H9 (cell line): Measurements from ENCODE around the gene C19orf25. TPM values are rescaled to one million over a fixed set of nuclear protein-coding genes. Genes with fewer than 3 reads are reported as not detected.

Source experiments
- DNase-seq: peaks from one replicate; pipeline ENCODE4 v3.0.0-alpha.2; 2017
- H2AFZ ChIP-seq: one replicate; pipeline ENCODE4 v1.6.1; 2013; ENCODE audit warnings: mild to moderate bottlenecking, low read length, control low read depth, moderate library complexity
- H2AK5ac ChIP-seq: 2 replicates; pipeline ENCODE4 v1.6.1; 2013; ENCODE audit warnings: low read length, control low read depth, mixed read lengths; ENCODE audit not compliant: insufficient read length
- H2BK120ac ChIP-seq: one replicate; pipeline ENCODE4 v1.6.1; 2013; ENCODE audit warnings: low read depth, mild to moderate bottlenecking, low read length, control low read depth, inconsistent platforms; ENCODE audit not compliant: poor library complexity, severe bottlenecking
- H2BK12ac ChIP-seq: 2 replicates; pipeline ENCODE4 v1.6.1; 2013; ENCODE audit warnings: low read length, control low read depth, mixed read lengths, low read depth; ENCODE audit not compliant: insufficient read length
- H2BK15ac ChIP-seq: 2 replicates; pipeline ENCODE4 v1.6.1; 2013; ENCODE audit warnings: low read depth, low read length, control low read depth
- H2BK20ac ChIP-seq: one replicate; pipeline ENCODE4 v1.6.1; 2013; ENCODE audit warnings: low read depth, mild to moderate bottlenecking, low read length, control low read depth, inconsistent platforms; ENCODE audit not compliant: poor library complexity, severe bottlenecking
- H2BK5ac ChIP-seq: 2 replicates; pipeline ENCODE4 v1.6.1; 2013; ENCODE audit warnings: low read length, control low read depth, mixed read lengths; ENCODE audit not compliant: insufficient read length
- H3K14ac ChIP-seq: 2 replicates; pipeline ENCODE4 v1.6.1; 2013; ENCODE audit warnings: low read length, control low read depth; ENCODE audit not compliant: insufficient read depth
- H3K18ac ChIP-seq: 2 replicates; pipeline ENCODE4 v1.6.1; 2013; ENCODE audit warnings: low read depth, mild to moderate bottlenecking, mixed read lengths, low read length, control low read depth; ENCODE audit not compliant: insufficient read length
- H3K23ac ChIP-seq: 2 replicates; pipeline ENCODE4 v1.6.1; 2013; ENCODE audit warnings: low read length, control low read depth, mixed read lengths, low read depth; ENCODE audit not compliant: insufficient read length
- H3K23me2 ChIP-seq: 2 replicates; pipeline ENCODE4 v1.6.1; 2013; ENCODE audit warnings: low read depth, mild to moderate bottlenecking, mixed read lengths, low read length, control low read depth; ENCODE audit not compliant: insufficient read length, poor library complexity, severe bottlenecking
- H3K27ac ChIP-seq: 2 replicates; pipeline ENCODE4 v1.5.1; 2013; ENCODE audit warnings: low read length, control low read depth, mixed read lengths, low read depth; ENCODE audit not compliant: insufficient read length
- H3K27me3 ChIP-seq: 2 replicates; pipeline ENCODE4 v1.6.1; 2013; ENCODE audit warnings: low read length, control low read depth, inconsistent platforms; ENCODE audit not compliant: insufficient read depth
- H3K4ac ChIP-seq: 2 replicates; pipeline ENCODE4 v1.6.1; 2013; ENCODE audit warnings: low read depth, mild to moderate bottlenecking, control low read depth, inconsistent platforms, low read length, moderate library complexity
- H3K4me1 ChIP-seq: 2 replicates; pipeline ENCODE4 v1.6.1; 2013; ENCODE audit warnings: low read length, control low read depth, inconsistent platforms; ENCODE audit not compliant: insufficient read depth
- H3K4me2 ChIP-seq: 2 replicates; pipeline ENCODE4 v1.6.1; 2013; ENCODE audit warnings: low read length, control low read depth, mixed read lengths; ENCODE audit not compliant: insufficient read length, insufficient read depth
- H3K56ac ChIP-seq: 2 replicates; pipeline ENCODE4 v1.6.1; 2013; ENCODE audit warnings: low read depth, mild to moderate bottlenecking, mixed read lengths, low read length, control low read depth; ENCODE audit not compliant: insufficient read length
- H3K79me1 ChIP-seq: 2 replicates; pipeline ENCODE4 v1.6.1; 2013; ENCODE audit warnings: low read depth, mild to moderate bottlenecking, moderate library complexity, low read length, control low read depth, inconsistent platforms; ENCODE audit not compliant: insufficient read depth, poor library complexity, severe bottlenecking
- H3K79me2 ChIP-seq: 2 replicates; pipeline ENCODE4 v1.6.1; 2013; ENCODE audit warnings: low read length, control low read depth, inconsistent platforms; ENCODE audit not compliant: insufficient read depth
- H3K9ac ChIP-seq: 2 replicates; pipeline ENCODE4 v1.6.1; 2013; ENCODE audit warnings: low read length, control low read depth, mixed read lengths; ENCODE audit not compliant: insufficient read length; ENCODE audit errors: extremely low read depth
- H3K9me3 ChIP-seq: one replicate; pipeline ENCODE4 v1.6.1; 2013; ENCODE audit warnings: low read depth, low read length, inconsistent platforms; ENCODE audit not compliant: control insufficient read depth
- H3T11ph ChIP-seq: one replicate; pipeline ENCODE4 v1.6.1; 2013; ENCODE audit warnings: mild to moderate bottlenecking, low read length, control low read depth, inconsistent platforms
- H4K20me1 ChIP-seq: one replicate; pipeline ENCODE4 v1.6.1; 2013; ENCODE audit not compliant: control insufficient read depth, insufficient read length, insufficient read depth
- H4K5ac ChIP-seq: 2 replicates; pipeline ENCODE4 v1.6.1; 2013; ENCODE audit warnings: low read depth, mild to moderate bottlenecking, mixed read lengths, low read length, control low read depth; ENCODE audit not compliant: insufficient read length
- H4K8ac ChIP-seq: replicated peaks from 2 replicates; pipeline ENCODE4 v1.6.1; 2013; ENCODE audit warnings: low read length, control low read depth, mixed read lengths, low read depth; ENCODE audit not compliant: insufficient read length
- H4K91ac ChIP-seq: 2 replicates; pipeline ENCODE4 v1.6.1; 2013; ENCODE audit warnings: low read depth, mild to moderate bottlenecking, moderate library complexity, mixed read lengths, low read length, control low read depth; ENCODE audit not compliant: insufficient read length
- H3K27ac Mint-ChIP-seq, 3 experiments: 2 replicates in 2 of 3; 3 replicates in 1 of 3; pipeline ENCODE4 v1.8.0; 2020 to 2021; ENCODE audit warnings: mixed read lengths in 3 of 3, mild to moderate bottlenecking in 1 of 3, moderate library complexity in 1 of 3
- H3K27me3 Mint-ChIP-seq: 2 replicates; pipeline ENCODE4 v1.8.0; 2021; ENCODE audit warnings: low read depth, mild to moderate bottlenecking, moderate library complexity, mixed read lengths
- H3K36me3 Mint-ChIP-seq, 3 experiments: 2 replicates in 2 of 3; 3 replicates in 1 of 3; pipeline ENCODE4 v1.8.0; 2020 to 2021; ENCODE audit warnings: low read depth in 3 of 3, mixed read lengths in 3 of 3; ENCODE audit not compliant: insufficient read depth in 1 of 3
- H3K4me1 Mint-ChIP-seq, 2 experiments: 2 replicates each; pipeline ENCODE4 v1.8.0; 2020; ENCODE audit warnings: mixed read lengths in 2 of 2
- H3K4me3 Mint-ChIP-seq, 2 experiments: 2 replicates in 1 of 2; 3 replicates in 1 of 2; pipeline ENCODE4 v1.8.0; 2020 to 2021; ENCODE audit warnings: mild to moderate bottlenecking in 2 of 2, mixed read lengths in 2 of 2, moderate library complexity in 1 of 2
- H3K9me3 Mint-ChIP-seq, 2 experiments: 2 replicates in 1 of 2; 3 replicates in 1 of 2; pipeline ENCODE4 v1.8.0; 2020; ENCODE audit warnings: mild to moderate bottlenecking in 2 of 2, mixed read lengths in 2 of 2, moderate library complexity in 1 of 2
- CTCF ChIP-seq: fragments of 200-600 bp; sonication (generic); conservative IDR thresholded peaks from 3 replicates; pipeline ENCODE4 v1.8.0; 2021; ENCODE audit warnings: antibody characterized with exemption, mild to moderate bottlenecking
- WGBS: extraction: QIAGEN DNeasy Blood & Tissue Kit; methylation state at CpG from one replicate; pipeline ENCODE4 v1.1.7; 2013; ENCODE audit warnings: missing lambda C conversion rate, low lambda C conversion rate, mixed read lengths; ENCODE audit not compliant: insufficient read length; ENCODE audit errors: extremely low coverage; 5-methylcytosine and 5-hydroxymethylcytosine counted together
- total RNA-seq: library from RNA; stranded (reverse); gene quantifications from 2 replicates; pipeline ENCODE4 v1.2.1, GENCODE V29; 2021

Gene C19orf25
- total RNA-seq, 1 experiment from 2014 or later = 36.8 TPM

GRCh38 chr19:1510442-1510806, 31.4 kb upstream of the C19orf25 start:
- no CpG with 5 or more reads among the region's 25 CpGs for WGBS
- Histone ChIP-seq H3K4me2 (no peak overlapping the region), H3K9ac (no peak overlapping the region), H2BK20ac (no peak overlapping the region), H3K27ac (no peak overlapping the region), H2AK5ac (no peak overlapping the region), H3K23ac (no peak overlapping the region), H4K8ac (no peak overlapping the region), H2BK15ac (no peak overlapping the region), H3K4ac (no peak overlapping the region), H2BK12ac (no peak overlapping the region), H2AFZ (no peak overlapping the region), H2BK120ac (no peak overlapping the region), H3K27me3 (no peaks in the 10 kb centered on the region), H3K18ac (no peak overlapping the region), H3K56ac (no peak overlapping the region), H3K79me1 (no peaks in the 10 kb centered on the region), H2BK5ac (no peak overlapping the region), H4K91ac (no peak overlapping the region), H3T11ph (no peak overlapping the region), H3K79me2 (no peaks in the 10 kb centered on the region), H3K14ac (no peak overlapping the region), H3K9me3 (no peaks in the 10 kb centered on the region), H3K23me2 (peaks cover 4% of the 10 kb centered on the region), H4K5ac (no peak overlapping the region), H4K20me1 (no peaks in the 10 kb centered on the region), H3K4me1 (no peaks in the 10 kb centered on the region)
- peaks cover 0 to 4% of the 10 kb centered on the region in 2 experiments; a peak in 1 of 5 replicates for H3K9me3 Mint-ChIP-seq
- no peak overlapping the region for H3K27ac Mint-ChIP-seq
- peaks cover 65% of the 10 kb centered on the region for H3K27me3 Mint-ChIP-seq
- DNase-seq = no peak
- peaks cover 13 to 17% of the 10 kb centered on the region in 2 experiments for H3K4me1 Mint-ChIP-seq
- no peak for TF ChIP-seq CTCF
- no peaks in the 10 kb centered on the region for H3K36me3 Mint-ChIP-seq
- H3K4me3 Mint-ChIP-seq = no peak overlapping the region
